NCI-H1092 treated with DMSO at 0.1 percent for 48 hours (cell line): ENCODE measurements around the gene GOLGA5.
"Not testable (repeated sequence)": the region's sequence is repeated elsewhere in the genome, so short reads cannot be mapped to it uniquely, and the experiment has no call there.

ENCODE experiments used
- DNase-seq: peaks from one replicate; lab custom pipeline; 2025; lab: John Stamatoyannopoulos, UW

Gene GOLGA5, protein sequence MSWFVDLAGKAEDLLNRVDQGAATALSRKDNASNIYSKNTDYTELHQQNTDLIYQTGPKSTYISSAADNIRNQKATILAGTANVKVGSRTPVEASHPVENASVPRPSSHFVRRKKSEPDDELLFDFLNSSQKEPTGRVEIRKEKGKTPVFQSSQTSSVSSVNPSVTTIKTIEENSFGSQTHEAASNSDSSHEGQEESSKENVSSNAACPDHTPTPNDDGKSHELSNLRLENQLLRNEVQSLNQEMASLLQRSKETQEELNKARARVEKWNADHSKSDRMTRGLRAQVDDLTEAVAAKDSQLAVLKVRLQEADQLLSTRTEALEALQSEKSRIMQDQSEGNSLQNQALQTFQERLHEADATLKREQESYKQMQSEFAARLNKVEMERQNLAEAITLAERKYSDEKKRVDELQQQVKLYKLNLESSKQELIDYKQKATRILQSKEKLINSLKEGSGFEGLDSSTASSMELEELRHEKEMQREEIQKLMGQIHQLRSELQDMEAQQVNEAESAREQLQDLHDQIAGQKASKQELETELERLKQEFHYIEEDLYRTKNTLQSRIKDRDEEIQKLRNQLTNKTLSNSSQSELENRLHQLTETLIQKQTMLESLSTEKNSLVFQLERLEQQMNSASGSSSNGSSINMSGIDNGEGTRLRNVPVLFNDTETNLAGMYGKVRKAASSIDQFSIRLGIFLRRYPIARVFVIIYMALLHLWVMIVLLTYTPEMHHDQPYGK

DNA sequence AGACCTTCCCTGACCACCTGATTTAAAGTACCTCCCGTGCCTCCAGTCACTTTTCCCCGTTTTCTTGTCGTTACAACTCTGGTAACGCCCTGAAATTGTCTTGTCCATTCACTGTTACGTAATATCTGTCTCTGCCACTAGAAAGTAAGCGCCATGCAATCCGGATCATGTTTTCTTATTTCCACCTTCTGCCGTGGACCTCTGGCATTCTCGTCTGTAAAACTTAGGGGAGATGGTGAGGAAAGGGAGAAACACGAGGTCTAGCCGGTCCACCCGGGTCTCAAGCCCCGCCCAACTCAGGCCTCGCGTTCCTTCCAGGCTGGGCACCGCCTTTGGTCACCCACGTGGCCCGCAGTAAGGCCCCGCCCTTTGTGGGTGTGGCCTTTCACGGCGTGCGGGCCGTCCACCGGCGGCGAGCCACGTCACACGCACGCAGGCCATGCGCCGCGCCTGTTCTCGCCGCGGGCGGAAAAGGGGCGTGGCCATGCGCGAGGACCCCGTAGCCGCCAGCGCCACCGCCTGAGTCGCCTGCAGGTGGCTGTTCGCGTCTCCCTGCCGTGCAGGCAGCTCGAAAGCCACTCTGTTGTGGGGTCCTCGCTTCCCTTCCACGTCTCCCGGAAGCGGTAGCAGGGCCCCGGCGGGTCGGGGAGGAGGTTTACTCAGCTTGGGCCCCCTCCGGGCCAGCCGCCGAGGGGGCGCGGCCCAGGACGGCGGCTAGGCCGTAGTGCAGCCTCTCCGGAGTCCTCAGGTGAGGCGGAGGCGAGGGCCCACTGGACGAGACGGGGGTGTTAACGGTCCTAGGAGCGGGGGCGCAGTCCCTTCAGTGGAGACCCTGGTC lies at the start of gene GOLGA5:
Gene GOLGA5, plus strand, starts transcription at position 597 of the 838 bp plus-strand sequence. CDS start 3,133 bp downstream, outside the sequence.
- peak; percentile 99 for DNase-seq

- no peak for DNase-seq
These were observed 46.3 kb upstream of the GOLGA5 start for GRCh38 chr14:92747701-92748258.

- peak; percentile 97 for DNase-seq
These were observed 45.7 kb upstream of the GOLGA5 start, which contains the start of gene LGMN for GRCh38 chr14:92748259-92749016. LGMN (minus strand) TSS chr14:92748627; CDS start chr14:92732786, 15,841 bp downstream.

- not testable (repeated sequence) for DNase-seq
These were observed 43.8 kb upstream of the GOLGA5 start for GRCh38 chr14:92750222-92750728.

DNA sequence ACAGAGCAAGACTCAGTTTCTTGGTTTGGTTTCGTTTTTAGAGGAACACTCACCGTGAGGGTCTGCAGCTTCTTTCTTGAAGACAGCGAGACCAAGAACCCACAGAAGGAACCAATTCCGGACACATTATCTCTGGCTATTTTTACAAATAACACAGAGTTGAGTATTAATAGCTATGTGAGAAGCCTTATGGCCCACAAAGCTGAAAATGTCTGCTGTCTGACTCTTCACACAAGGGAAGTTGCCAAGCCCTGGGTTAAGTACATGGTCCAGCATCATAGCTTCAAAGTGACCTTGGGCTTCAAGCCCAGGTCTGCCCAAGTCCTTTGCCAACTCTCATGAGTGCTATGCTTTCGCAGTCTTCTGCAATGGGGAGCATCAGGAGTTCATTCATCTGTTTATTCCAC lies 43.1 kb upstream of the GOLGA5 start:
- DNase-seq, result no peak

DNA sequence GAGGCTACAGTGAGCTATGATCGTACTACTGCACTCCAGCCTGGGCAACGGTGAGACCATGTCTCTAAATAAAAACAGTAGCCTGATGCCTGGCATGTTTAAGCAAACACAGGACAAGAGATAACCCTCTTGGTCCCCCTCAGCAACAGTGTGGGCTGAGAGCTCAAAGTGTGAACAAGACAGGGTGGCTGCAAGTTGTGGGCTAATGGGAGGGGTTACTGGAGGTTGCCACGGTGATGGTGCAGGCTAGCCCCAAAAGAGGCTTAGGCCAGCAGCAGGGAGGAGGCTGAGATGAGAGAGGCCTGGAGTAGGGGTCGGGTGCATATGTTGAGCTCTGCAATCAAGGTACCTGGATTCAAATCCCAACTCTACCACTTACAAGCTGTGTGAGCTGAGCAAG lies 42.3 kb upstream of the GOLGA5 start:
- DNase-seq, result no peak

DNA sequence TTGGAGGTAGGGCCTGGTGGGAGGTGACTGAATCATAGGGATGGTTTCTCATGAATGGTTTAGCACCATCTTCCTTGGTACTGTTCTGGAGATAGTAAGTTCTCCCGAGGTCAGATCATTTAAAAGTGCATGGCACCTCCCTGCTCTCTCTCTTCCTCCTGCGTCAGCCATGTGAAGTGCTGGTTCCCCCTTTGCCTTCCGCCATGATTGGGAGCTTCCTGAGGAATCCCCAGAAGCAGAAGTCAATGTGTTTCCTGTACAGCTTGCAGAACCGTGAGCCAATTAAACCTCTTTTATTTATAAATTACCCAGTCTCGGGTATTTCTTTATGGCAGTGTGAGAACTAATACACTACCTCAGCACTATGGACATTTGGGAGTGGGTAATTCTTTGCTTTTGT lies 40.9 kb upstream of the GOLGA5 start:
- no peak for DNase-seq

DNA sequence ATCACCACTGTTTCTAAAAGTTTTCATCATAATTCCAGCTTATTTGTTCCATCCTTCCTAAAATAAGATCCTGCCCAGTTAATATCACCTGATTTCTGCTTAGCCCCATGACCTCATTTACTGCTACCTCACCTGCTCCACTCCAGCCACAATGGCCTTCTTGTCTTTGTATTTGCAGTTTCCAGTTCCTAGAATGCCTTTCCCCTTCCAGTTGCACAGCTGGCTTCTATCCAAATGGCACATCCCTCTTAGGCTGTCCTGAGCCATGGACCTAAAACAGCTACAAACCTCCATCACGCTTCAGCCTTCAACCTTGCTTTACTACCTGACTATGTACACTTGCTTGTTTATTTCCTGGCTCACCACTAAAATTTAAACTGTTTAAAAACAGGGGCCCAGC lies 39.1 kb upstream of the GOLGA5 start:
- peak; percentile 76 for DNase-seq

DNA sequence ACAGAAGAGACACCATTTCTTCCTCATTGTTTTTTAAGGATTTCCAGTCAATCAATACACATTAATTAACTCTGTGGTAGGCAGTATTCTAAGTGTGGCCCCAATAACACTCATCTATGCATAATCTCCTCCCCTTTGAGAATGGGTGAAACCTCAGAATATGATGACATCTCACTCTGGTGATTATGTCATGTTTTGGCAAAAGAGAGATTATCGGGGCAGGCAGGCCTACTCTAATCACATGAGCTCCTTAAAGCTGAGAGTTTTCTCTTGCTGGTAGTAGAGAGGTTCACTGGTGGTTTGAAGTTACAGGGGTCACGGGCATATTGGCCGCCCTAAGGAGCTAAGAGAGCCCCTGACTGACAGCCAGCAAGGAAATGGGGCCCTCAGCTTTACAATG lies 38.6 kb upstream of the GOLGA5 start:
- no peak for DNase-seq

- no peak for DNase-seq
These were observed 37.7 kb upstream of the GOLGA5 start for GRCh38 chr14:92756446-92756845.

DNA sequence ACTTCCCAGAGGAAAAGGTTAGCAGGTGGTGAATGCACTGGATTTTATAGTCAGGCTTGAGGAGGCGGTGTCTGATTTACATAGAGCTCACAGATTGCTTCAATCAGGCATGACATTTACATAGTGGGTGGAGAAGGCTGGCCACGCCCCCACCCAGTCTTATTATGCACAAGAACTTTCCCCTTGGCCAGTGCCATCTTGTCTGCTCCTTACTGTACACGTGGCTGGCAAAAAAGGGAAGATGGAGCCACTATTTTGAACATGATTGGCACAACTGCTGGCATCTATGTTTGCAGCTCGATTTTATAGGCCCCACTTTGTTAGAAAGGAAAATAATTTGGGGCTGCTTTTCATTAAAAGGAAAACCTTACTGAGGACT lies 34.8 kb upstream of the GOLGA5 start:
- no peak for DNase-seq

GRCh38 chr14:92759679-92760523 lies 34.2 kb upstream of the GOLGA5 start:
- DNase-seq, result no peak

DNA sequence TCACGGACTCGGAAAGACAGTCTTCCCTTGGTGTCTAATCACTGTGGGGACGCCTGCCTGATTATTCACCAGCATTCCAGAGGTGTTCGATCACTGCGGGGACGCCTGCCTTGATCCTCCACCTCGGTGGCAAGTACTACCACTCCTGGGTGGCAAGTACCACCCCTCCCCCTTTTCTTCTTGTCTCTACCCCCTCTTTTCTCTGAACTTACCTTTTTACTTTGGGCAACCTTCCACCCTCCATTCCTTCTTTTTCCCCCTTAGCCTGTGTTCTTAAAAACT lies 33.6 kb upstream of the GOLGA5 start:
- no peak for DNase-seq

- DNase-seq, result not testable (repeated sequence)
These were observed 30.2 kb upstream of the GOLGA5 start for GRCh38 chr14:92763666-92764631.

DNA sequence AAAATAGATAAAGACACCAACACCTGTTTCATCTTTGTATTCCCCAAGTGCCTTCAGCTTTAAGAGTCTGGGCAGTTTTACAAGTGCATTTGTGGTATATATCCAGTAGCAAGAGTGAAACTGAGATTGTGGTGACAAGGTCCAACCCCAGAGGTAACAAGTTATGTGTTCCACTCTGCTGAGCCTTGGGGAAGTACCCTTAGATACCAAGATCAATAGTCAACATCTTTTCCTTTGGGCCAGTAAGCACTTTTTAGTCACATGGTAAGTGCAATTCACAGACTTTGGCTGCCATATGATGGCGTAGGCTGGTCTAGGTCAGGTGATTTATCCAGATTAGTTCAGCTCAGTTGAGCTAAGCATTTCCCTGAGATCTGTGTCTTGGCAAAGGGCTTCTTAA lies 25.9 kb upstream of the GOLGA5 start:
- not testable (repeated sequence) for DNase-seq

DNA sequence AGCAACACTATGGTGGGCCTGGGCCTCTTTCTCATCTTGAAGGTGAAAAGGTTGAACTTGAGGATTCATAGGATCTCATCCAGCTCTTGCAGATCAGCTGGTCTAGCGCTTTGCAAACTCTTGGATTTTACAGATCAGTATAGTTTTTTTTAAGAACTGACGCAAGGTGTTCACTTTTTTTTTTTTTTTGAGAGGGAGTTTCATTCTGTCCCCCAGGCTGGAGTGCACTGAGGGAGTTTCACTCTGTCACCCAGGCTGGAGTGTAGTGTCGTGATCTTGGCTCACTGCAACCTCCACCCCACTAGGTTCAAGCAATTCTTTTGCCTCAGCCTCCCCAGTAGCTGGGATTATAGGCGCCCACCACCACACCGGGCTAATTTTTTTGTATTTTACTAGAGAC lies 25.3 kb upstream of the GOLGA5 start:
- DNase-seq, result no peak

- DNase-seq, result no peak
These were observed 23.6 kb upstream of the GOLGA5 start for GRCh38 chr14:92770484-92770883.

DNA sequence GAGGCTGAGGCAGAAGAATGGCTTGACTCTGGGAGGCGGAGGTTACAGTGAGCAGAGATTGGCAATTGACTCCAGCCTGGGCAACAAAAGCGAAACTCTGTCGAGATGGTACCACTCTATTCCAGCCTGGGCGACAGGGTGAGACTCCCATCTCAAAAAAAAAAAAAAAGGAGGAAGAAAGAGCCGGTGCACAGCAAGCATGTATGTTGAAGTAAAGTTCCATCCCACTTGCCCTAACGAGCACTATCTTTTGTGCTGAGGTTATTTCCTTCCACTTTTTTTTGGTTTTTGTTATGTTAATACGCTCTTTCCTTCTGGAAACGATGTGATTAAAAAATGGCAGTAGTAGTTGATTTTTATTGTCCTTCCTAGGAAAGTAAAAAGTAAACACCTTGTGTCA lies 19.5 kb upstream of the GOLGA5 start:
- DNase-seq, result no peak

DNA sequence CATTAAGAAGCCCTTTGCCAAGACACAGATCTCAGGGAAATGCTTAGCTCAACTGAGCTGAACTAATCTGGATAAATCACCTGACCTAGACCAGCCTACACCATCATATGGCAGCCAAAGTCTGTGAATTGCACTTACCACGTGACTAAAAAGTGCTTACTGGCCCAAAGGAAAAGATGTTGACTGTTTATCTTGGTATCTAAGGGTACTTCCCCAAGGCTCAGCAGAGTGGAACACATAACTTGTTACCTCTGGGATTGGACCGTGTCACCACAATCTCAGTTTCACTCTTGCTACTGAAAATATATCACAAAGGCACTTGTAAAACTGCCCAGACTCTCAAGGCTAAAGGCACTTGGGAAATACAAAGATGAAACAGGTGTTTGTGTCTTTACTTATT lies 18.8 kb upstream of the GOLGA5 start:
- DNase-seq, result not testable (repeated sequence)
